HepG2 (cell line): Measurements from ENCODE around the gene FOCAD. TPM values are rescaled to one million over a fixed set of nuclear protein-coding genes. Genes with fewer than 3 reads are reported as not detected.

Experiments used
- CBX5 ChIP-seq: sonication (generic); formaldehyde crosslinking; IDR thresholded peaks from 2 replicates; pipeline ENCODE4 v1.4.0; 2020; ENCODE audit warnings: missing genetic modification reagents, borderline replicate concordance
- CEBPB ChIP-seq: IDR thresholded peaks from 2 replicates; pipeline ENCODE4 v1.6.1; 2011; ENCODE audit warnings: low read depth, low read length, improper control_type of control experiment, borderline replicate concordance
- FOXA1 ChIP-seq, 2 experiments: fragments of 450-650 bp in 1 of 2; sonication (generic) in 1 of 2; formaldehyde crosslinking in 1 of 2; IDR thresholded peaks; 2 replicates each; pipeline versions ENCODE4 v1.4.0 to v1.6.1; 2016 to 2020; ENCODE audit warnings: missing genetic modification reagents in 1 of 2
- HCFC1 ChIP-seq: fragments of 150-350 bp; IDR thresholded peaks from 2 replicates; pipeline ENCODE4 v1.6.1; 2014; ENCODE audit warnings: low read depth, low read length
- HOXA7 ChIP-seq: sonication (generic); formaldehyde crosslinking; IDR thresholded peaks from 2 replicates; pipeline ENCODE4 v1.8.1; 2022; ENCODE audit warnings: mild to moderate bottlenecking, missing genetic modification reagents, moderate library complexity
- POLR2G ChIP-seq: fragments of 200-400 bp; formaldehyde crosslinking; IDR thresholded peaks from 2 replicates; pipeline ENCODE4 v1.6.1; 2018; ENCODE audit warnings: mild to moderate bottlenecking, low read depth, low read length, moderate library complexity
- SYNCRIP ChIP-seq: fragments of 200-400 bp; formaldehyde crosslinking; IDR thresholded peaks from 2 replicates; pipeline ENCODE4 v1.6.1; 2018; ENCODE audit warnings: mild to moderate bottlenecking, low read depth, low read length; ENCODE audit not compliant: insufficient read depth
- TFDP1 ChIP-seq: IDR thresholded peaks from 2 replicates; pipeline ENCODE4 v1.6.1; 2016; ENCODE audit warnings: missing compliant biosample characterization, missing genetic modification reagents, borderline replicate concordance
- ZNF264 ChIP-seq: sonication (generic); formaldehyde crosslinking; IDR thresholded peaks from 2 replicates; pipeline ENCODE4 v1.4.0; 2020; ENCODE audit warnings: missing genetic modification reagents
- ZNF878 ChIP-seq: sonication (generic); formaldehyde crosslinking; IDR thresholded peaks from 2 replicates; pipeline ENCODE4 v1.8.1; 2023; ENCODE audit warnings: mild to moderate bottlenecking, missing genetic modification reagents, moderate library complexity
- polyA plus RNA-seq, 8 experiments: library from polyadenylated mRNA; depleted of rRNA in 3 of 8; stranded (reverse) in 7 of 8; unstranded in 1 of 8; fragments of >200 nt; fragmentation: Illumina TruSeq in 4 of 8; extraction: Trizol in 4 of 8; gene quantifications; 2 replicates each; pipeline versions ENCODE4 v1.2.1 to v1.2.3, GENCODE V29; 2011 to 2016; ENCODE audit warnings: low read depth in 4 of 8, missing spikeins in 1 of 8, mixed read lengths in 1 of 8; ENCODE audit not compliant: insufficient read depth in 1 of 8
- total RNA-seq, 5 experiments: library from RNA; depleted of rRNA; stranded (reverse); fragments of >200 nt; fragmentation: Illumina TruSeq; extraction: Trizol; gene quantifications; 2 replicates each; pipeline ENCODE4 v1.2.3, GENCODE V29; 2016; ENCODE audit warnings: low read depth in 1 of 5
- TF ChIP-seq, protein P1 (sequence below), 2 experiments: fragments of 450-650 bp in 1 of 2; sonication (generic) in 1 of 2; formaldehyde crosslinking in 1 of 2; IDR thresholded peaks; 2 replicates each; pipeline versions ENCODE4 v1.6.1 to v1.8.0; 2016 to 2022; ENCODE audit warnings: antibody characterized with exemption in 1 of 2, mild to moderate bottlenecking in 1 of 2, missing genetic modification reagents in 1 of 2
- TF ChIP-seq, protein P2 (sequence below): sonication (generic); formaldehyde crosslinking; IDR thresholded peaks from 2 replicates; pipeline ENCODE4 v1.4.0; 2020; ENCODE audit warnings: missing genetic modification reagents

The FOCAD gene
- total and polyA plus RNA-seq, 2 of the 13 experiments (the other 11 are each of a cell fraction or from before 2014, with no cell fraction given): 18.0 to 31.1 TPM

DNA sequence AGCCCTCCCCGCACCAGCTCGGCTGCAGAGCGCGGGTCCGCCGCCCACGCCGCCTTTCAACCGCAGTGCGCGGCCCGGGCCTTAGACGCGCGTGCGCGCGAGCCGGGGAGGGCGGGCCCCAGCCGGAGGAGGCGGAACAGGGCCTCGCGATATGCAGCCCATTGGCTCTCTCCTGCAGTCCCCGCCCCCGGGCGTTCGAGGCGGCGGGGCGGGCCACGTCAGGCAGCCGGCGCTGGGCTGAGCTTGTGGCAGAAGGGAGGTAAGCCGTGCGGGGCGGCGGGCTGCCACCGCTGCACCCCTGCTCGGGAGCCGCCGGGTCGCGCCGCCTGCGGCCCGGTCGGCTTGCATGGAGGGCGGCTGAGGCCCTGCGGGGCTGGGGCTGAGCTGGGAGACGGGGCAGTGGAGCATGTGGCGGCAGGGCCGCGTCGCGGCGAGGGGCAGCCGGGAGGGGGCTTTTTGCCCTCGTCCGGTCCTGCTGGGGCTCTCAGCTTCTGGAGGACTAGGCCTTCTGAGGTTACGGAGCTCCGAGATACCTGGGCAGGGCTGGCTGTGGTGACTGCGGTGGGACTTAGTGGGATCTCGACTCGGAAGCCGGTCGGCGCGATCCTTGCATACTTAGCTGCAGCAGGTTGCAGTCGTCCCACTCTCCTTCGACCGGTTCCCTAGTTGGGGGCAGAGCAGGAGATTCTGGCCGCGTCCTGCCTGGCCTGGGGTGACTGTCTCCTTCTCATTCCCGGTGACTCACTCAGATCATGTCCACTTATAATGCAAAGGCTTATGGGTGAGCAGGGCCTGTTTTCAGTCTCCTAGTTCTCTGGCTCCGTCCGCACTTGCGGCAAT is at the start of gene FOCAD (continued):
- 0 out of 2 replicates have a peak, but pooled peaks have one; percentile 53 for TF ChIP-seq TFDP1 (CRISPR knock-in tag)
- TF ChIP-seq, protein P1, sequence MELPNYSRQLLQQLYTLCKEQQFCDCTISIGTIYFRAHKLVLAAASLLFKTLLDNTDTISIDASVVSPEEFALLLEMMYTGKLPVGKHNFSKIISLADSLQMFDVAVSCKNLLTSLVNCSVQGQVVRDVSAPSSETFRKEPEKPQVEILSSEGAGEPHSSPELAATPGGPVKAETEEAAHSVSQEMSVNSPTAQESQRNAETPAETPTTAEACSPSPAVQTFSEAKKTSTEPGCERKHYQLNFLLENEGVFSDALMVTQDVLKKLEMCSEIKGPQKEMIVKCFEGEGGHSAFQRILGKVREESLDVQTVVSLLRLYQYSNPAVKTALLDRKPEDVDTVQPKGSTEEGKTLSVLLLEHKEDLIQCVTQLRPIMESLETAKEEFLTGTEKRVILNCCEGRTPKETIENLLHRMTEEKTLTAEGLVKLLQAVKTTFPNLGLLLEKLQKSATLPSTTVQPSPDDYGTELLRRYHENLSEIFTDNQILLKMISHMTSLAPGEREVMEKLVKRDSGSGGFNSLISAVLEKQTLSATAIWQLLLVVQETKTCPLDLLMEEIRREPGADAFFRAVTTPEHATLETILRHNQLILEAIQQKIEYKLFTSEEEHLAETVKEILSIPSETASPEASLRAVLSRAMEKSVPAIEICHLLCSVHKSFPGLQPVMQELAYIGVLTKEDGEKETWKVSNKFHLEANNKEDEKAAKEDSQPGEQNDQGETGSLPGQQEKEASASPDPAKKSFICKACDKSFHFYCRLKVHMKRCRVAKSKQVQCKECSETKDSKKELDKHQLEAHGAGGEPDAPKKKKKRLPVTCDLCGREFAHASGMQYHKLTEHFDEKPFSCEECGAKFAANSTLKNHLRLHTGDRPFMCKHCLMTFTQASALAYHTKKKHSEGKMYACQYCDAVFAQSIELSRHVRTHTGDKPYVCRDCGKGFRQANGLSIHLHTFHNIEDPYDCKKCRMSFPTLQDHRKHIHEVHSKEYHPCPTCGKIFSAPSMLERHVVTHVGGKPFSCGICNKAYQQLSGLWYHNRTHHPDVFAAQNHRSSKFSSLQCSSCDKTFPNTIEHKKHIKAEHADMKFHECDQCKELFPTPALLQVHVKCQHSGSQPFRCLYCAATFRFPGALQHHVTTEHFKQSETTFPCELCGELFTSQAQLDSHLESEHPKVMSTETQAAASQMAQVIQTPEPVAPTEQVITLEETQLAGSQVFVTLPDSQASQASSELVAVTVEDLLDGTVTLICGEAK (IDR thresholded peaks at IDR 0.05): no peak
- TF ChIP-seq, protein P1 (CRISPR knock-in tag; IDR thresholded peaks at IDR 0.05): peak; percentile 42; the same call in 1 of the 2 replicates
- TF ChIP-seq FOXA1 (IDR thresholded peaks at IDR 0.05): no peak
- no peak for TF ChIP-seq FOXA1 (CRISPR knock-in tag; IDR thresholded peaks at IDR 0.05)
- TF ChIP-seq CEBPB: no peak
- no peak for TF ChIP-seq ZNF878 (CRISPR knock-in tag)
- no peak for TF ChIP-seq HOXA7
- no peak for TF ChIP-seq SYNCRIP
- peak; percentile 50; the same call in 1 of the 2 replicates for TF ChIP-seq ZNF264 (CRISPR knock-in tag)
- TF ChIP-seq, protein P2, sequence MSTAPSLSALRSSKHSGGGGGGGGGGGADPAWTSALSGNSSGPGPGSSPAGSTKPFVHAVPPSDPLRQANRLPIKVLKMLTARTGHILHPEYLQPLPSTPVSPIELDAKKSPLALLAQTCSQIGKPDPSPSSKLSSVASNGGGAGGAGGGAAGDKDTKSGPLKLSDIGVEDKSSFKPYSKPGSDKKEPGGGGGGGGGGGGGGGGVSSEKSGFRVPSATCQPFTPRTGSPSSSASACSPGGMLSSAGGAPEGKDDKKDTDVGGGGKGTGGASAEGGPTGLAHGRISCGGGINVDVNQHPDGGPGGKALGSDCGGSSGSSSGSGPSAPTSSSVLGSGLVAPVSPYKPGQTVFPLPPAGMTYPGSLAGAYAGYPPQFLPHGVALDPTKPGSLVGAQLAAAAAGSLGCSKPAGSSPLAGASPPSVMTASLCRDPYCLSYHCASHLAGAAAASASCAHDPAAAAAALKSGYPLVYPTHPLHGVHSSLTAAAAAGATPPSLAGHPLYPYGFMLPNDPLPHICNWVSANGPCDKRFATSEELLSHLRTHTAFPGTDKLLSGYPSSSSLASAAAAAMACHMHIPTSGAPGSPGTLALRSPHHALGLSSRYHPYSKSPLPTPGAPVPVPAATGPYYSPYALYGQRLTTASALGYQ (CRISPR knock-in tag): no peak; the same call in 1 of the 2 replicates
- peak; percentile 97 for TF ChIP-seq POLR2G
- peak; percentile 45; the same call in 1 of the 2 replicates for TF ChIP-seq CBX5
- TF ChIP-seq HCFC1: no peak
